22Rv1 (cell line): ENCODE data around the gene ATXN1.

Experiments
- H3K27ac ChIP-seq: fragments of 450-650 bp; 2 replicates; pipeline ENCODE4 v1.5.1; 2017
- CTCF ChIP-seq: fragments of 450-650 bp; IDR thresholded peaks from 2 replicates; pipeline ENCODE4 v1.5.1; 2017; ENCODE audit warnings: mild to moderate bottlenecking
- ZFX ChIP-seq: fragments of 450-650 bp; IDR thresholded peaks from 2 replicates; pipeline ENCODE4 v1.6.1; 2017; ENCODE audit warnings: antibody characterized with exemption, borderline replicate concordance

ATXN1 gene

GRCh38 chr6:16691324-16691723, 69.9 kb downstream of the ATXN1 start:
- H3K27ac ChIP-seq = no peak overlapping the region
- TF ChIP-seq ZFX = no peak
- no peak for TF ChIP-seq CTCF

- H3K27ac ChIP-seq = no peak overlapping the region
- TF ChIP-seq CTCF = no peak
- no peak for TF ChIP-seq ZFX
Measured at GRCh38 chr6:16690608-16691142, 70.6 kb downstream of the ATXN1 start.

GRCh38 chr6:16689788-16690607, 71.3 kb downstream of the ATXN1 start:
- H3K27ac ChIP-seq = no peak overlapping the region
- TF ChIP-seq CTCF = no peak
- TF ChIP-seq ZFX = no peak

- no peak for TF ChIP-seq ZFX
- no peak for TF ChIP-seq CTCF
- no peak overlapping the region for H3K27ac ChIP-seq
Measured at GRCh38 chr6:16688984-16689636, 72.2 kb downstream of the ATXN1 start.

GRCh38 chr6:16688436-16688835, 72.8 kb downstream of the ATXN1 start:
- no peak for TF ChIP-seq CTCF
- no peak for TF ChIP-seq ZFX
- H3K27ac ChIP-seq = no peak overlapping the region

- no peak for TF ChIP-seq CTCF
- H3K27ac ChIP-seq = no peak overlapping the region
Measured at GRCh38 chr6:16687045-16687444, 74.2 kb downstream of the ATXN1 start.

DNA sequence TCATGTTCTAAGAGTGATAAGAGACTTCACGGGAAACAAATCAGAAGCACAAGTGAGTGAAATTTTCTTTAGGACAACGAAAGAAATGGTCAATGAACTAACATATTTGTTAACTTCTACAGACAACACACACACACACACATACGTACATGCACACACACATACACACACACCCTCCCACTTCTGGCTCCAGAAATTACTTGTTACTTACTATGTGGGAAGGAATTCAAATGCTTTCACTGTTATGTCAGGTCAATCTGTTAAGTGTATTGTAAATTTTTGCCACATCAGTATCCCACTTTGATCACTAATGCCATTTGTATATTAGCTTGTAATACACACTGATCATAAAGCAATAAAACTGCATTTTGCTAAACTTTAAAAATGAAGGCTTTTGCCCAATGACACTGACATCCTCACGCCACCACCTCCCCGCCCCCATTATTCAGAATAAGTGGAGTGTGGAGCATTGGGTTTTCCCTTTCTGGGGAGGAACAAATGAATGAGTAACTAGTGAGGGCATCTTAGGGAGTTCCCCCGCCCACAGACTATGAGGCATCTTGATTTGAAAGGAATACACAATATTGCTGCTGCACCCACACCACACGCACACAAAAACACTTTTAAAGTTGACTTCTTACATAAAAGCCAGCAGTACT, 76.2 kb downstream of the ATXN1 start:
- TF ChIP-seq ZFX (no peak), CTCF (no peak)
- no peak overlapping the region for H3K27ac ChIP-seq
